ENCODE data around the gene PSMB11.

DNA sequence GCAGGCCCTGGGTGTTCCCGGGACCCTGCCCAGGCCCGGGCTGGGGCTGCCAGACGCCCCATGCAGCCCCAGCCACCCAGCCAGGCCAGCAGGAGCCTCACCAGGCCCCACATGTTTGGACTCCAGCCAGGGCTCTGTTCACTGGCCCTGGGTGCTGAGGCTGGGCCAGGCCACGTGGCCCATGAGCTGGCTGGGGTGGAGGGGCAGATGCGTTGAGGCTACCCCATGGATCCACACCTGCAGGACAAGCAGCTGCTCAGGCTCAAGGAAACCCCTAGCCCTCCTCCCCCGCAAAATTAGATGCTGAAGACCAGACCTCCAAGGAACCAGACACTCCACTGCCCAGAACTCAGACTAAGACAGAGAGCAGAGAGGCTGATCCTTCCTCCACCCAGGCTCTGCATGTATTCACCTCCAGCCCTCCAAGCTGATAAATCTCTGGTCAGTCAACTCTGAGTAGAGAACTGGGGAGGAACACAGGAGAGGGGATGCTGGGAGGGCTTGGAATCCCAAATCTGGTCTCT is 13.7 kb downstream of the PSMB11 start:
- TF ChIP-seq, protein P1, sequence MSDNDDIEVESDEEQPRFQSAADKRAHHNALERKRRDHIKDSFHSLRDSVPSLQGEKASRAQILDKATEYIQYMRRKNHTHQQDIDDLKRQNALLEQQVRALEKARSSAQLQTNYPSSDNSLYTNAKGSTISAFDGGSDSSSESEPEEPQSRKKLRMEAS (IDR thresholded peaks at IDR 0.05) = no peak
- TF ChIP-seq, protein P2, sequence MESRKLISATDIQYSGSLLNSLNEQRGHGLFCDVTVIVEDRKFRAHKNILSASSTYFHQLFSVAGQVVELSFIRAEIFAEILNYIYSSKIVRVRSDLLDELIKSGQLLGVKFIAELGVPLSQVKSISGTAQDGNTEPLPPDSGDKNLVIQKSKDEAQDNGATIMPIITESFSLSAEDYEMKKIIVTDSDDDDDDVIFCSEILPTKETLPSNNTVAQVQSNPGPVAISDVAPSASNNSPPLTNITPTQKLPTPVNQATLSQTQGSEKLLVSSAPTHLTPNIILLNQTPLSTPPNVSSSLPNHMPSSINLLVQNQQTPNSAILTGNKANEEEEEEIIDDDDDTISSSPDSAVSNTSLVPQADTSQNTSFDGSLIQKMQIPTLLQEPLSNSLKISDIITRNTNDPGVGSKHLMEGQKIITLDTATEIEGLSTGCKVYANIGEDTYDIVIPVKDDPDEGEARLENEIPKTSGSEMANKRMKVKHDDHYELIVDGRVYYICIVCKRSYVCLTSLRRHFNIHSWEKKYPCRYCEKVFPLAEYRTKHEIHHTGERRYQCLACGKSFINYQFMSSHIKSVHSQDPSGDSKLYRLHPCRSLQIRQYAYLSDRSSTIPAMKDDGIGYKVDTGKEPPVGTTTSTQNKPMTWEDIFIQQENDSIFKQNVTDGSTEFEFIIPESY (IDR thresholded peaks at IDR 0.05; ENCODE audit: extremely low read depth, insufficient replicate concordance, low read length) = no peak
- TF ChIP-seq, protein P3, sequence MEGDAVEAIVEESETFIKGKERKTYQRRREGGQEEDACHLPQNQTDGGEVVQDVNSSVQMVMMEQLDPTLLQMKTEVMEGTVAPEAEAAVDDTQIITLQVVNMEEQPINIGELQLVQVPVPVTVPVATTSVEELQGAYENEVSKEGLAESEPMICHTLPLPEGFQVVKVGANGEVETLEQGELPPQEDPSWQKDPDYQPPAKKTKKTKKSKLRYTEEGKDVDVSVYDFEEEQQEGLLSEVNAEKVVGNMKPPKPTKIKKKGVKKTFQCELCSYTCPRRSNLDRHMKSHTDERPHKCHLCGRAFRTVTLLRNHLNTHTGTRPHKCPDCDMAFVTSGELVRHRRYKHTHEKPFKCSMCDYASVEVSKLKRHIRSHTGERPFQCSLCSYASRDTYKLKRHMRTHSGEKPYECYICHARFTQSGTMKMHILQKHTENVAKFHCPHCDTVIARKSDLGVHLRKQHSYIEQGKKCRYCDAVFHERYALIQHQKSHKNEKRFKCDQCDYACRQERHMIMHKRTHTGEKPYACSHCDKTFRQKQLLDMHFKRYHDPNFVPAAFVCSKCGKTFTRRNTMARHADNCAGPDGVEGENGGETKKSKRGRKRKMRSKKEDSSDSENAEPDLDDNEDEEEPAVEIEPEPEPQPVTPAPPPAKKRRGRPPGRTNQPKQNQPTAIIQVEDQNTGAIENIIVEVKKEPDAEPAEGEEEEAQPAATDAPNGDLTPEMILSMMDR (IDR thresholded peaks at IDR 0.05 in 2 of 3, conservative IDR thresholded peaks at IDR 0.05 in 1 of 3; ENCODE audit: borderline replicate concordance in 1 of 3, insufficient read depth in 1 of 3, low read depth in 2 of 3, low read length in 2 of 3) = no peak
- TF ChIP-seq POLR2AphosphoS5 (IDR thresholded peaks at IDR 0.05; ENCODE audit: low read depth, low read length) (no peak), TCF7L2 (IDR thresholded peaks at IDR 0.05; ENCODE audit: borderline replicate concordance, extremely low read depth, insufficient read depth, insufficient read length) (no peak), CEBPB (IDR thresholded peaks at IDR 0.05; ENCODE audit: low read depth) (no peak), YY1 (IDR thresholded peaks at IDR 0.05; ENCODE audit: extremely low read depth, insufficient replicate concordance, low read depth, low read length) (no peak), ZFX (IDR thresholded peaks at IDR 0.05) (no peak), POLR2A (IDR thresholded peaks at IDR 0.05; ENCODE audit: borderline replicate concordance, extremely low read depth, insufficient read depth, insufficient read length) (no peak), EZH2 (IDR thresholded peaks at IDR 0.05) (no peak), RAD21 (IDR thresholded peaks at IDR 0.05; ENCODE audit: low read depth) (no peak)
- TF ChIP-seq, protein P4, sequence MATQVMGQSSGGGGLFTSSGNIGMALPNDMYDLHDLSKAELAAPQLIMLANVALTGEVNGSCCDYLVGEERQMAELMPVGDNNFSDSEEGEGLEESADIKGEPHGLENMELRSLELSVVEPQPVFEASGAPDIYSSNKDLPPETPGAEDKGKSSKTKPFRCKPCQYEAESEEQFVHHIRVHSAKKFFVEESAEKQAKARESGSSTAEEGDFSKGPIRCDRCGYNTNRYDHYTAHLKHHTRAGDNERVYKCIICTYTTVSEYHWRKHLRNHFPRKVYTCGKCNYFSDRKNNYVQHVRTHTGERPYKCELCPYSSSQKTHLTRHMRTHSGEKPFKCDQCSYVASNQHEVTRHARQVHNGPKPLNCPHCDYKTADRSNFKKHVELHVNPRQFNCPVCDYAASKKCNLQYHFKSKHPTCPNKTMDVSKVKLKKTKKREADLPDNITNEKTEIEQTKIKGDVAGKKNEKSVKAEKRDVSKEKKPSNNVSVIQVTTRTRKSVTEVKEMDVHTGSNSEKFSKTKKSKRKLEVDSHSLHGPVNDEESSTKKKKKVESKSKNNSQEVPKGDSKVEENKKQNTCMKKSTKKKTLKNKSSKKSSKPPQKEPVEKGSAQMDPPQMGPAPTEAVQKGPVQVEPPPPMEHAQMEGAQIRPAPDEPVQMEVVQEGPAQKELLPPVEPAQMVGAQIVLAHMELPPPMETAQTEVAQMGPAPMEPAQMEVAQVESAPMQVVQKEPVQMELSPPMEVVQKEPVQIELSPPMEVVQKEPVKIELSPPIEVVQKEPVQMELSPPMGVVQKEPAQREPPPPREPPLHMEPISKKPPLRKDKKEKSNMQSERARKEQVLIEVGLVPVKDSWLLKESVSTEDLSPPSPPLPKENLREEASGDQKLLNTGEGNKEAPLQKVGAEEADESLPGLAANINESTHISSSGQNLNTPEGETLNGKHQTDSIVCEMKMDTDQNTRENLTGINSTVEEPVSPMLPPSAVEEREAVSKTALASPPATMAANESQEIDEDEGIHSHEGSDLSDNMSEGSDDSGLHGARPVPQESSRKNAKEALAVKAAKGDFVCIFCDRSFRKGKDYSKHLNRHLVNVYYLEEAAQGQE (IDR thresholded peaks at IDR 0.05; ENCODE audit: low read depth) = no peak
